ENCODE data around the gene SND1.
"Not testable (repeated sequence)": the region's sequence is repeated elsewhere in the genome, so short reads cannot be mapped to it uniquely, and the experiment has no call there.

Gene SND1

DNA sequence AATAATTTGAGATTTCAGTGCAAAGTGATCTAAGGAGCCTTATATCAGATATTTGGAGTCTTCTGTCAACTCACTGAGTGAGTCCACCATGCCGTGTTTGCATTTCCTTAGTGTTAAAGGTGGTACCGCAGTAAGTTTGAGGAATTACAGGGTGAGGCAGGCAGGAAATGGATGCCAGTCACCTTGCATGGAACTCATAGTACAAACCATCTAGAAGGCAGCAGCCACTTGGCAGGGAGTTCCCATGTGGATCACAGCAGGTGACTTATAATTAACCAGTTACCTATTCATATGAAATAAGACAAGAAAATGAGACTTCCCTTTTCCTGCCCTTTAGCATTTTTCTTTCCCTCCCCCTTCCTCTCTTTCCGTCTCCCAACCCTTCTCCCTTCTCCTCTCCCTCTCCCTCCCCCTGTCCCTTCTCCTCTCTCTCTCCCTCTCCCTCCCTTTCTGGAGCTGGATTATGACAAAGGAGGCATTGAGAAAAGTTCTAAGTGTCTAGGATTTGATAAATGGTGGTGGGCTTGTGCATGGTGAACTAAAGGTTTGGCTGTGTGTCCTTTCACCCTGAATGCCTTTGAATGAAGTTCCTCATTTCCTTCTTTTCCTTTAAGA, 285.2 kb downstream of the SND1 start:
- DNase-seq (ENCODE audit: low spot score) = no peak

DNA sequence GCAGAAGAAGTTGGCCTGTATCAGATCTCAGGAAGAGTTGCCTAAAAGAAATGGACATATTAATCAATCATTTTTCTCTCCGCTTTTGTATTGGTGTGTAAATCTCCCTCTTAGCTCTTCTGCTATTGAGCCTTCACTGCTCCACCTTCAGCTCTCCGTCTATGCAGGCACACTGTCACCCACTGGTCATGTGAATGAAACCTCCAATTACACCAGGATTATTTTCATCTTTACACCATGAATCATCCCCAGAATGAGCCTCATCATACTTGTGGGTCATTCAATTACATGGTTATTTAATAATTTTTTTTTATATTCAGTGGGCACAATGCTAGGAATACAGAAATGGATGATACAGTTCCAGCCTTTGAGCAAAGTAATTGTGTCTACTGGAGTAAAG, 286.6 kb downstream of the SND1 start:
- DNase-seq (ENCODE audit: low spot score) = no peak

DNA sequence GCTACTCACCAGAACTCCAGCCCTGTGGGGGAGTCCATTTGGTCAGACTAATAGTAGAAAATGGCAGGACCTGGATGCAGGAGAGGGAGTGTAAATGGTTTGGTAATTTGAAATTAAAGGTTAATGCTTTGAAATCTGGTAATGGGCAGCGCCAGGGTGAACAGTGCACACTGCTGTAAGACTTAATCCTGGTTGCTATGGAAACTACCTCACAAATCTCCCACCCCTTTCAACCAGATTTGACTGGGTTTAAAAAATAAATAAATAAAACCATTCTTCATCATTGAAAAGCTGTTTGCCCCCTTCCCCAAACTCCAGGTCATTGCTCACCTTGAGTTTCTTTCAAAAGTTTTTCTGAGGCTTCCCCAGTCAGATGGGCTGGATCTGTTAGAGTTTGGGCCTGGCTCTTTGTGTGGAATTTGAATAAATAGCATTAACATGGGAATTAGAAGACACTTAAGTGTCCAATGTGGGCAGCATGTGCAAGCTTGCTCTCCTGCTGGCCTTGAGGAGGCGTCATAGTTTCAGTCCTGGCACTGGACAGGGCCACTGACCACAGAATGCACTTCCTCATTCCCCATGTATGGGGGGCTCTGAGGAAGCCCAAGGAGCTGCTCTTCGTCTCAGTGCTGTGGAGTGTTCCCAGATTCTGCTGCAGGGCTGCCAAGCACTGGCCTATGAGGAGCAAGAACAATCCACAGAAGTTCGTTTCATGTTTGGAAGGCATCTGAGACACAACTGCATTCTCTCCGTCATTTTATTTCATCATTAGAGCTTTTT, 288.6 kb downstream of the SND1 start:
- DNase-seq (ENCODE audit: low spot score) = no peak

GRCh38 chr7:127941476-127942210, 289.6 kb downstream of the SND1 start:
- no peak for DNase-seq (ENCODE audit: low spot score)

DNA sequence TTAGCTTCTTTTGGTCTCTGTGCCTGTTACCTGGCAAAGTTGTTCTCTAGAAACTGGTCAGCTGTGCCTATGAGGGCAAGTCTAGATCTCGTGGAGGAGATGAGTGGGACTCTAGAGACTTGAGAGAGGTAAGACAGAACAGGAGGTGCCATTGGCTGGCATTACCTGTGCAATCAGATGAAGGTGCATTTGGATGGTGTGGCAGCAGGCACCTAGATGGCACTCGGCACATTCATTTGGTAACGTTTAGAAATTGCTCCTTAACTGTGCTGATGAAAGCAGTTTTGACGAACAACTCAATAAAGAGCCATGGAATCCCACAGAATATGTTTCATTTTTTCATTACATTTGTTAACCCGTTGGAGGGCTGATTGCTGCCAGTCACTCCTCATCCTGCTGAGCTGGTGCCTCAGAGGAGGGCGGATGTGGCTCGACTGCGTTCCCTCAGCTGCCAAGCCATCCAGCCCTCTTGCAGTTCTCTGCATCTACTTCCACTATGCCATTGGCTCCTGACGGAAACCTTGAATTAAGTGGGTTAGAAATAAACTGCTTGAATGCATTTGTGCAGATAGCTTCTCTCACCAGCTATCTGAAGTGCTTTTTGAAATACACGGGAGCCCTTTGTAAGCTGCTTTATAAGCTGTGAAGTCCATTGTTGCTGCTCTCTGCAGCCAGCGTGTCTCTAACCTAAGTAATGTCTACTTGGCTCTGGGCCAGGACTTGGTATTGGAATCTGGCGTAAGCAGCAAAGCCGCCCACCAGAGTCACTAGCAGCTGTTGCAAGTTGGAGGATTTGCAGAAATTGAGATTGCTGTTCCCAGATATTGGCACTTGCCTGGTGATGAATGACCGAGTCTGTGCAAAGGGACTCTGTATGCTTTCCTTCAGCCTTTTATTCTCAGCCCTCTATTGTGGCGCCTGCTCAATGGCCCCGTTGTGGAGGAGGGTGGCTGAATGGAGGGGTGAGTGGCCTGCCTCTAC, 291.8 kb downstream of the SND1 start:
- DNase-seq (ENCODE audit: low spot score) = peak; percentile 96

DNA sequence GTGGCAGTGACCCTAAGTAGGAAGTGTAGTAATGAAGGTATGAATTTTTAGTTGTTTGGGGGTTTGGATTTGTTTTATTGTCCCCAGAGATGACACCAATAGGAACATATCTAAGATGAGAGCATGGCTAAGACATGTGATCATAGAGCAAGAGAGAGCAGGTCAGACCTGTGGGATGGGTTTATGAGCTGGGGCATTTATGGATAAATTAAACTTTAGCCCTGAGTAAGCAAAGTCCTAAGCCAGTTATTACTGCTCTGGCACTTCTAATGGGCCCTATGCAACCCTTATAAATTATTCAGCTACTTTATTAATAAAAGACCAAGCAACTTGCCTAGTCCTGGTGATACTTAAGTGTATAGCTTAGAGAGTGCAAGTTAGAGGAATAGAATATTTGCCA, 294.1 kb downstream of the SND1 start:
- no peak for DNase-seq (ENCODE audit: low spot score)

DNA sequence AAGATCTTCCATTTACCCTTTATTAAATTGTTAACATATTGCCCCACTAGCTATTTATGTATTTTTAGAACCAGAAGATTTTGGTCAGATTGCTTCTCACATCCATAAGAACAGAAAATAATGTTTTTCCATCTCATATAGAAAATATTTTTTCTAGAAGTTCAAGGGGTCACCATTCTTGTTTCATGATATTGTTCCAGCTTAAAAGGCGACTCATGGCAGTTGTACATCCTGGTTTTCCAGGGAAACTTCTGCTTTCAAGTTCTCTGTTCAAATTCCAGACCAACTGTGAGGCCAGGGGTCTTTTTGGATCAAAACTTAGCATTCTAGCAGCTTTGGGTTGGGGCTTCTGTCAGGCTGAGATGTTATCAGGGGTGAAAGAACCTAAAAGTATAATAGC, 294.9 kb downstream of the SND1 start:
- no peak for DNase-seq (ENCODE audit: low spot score)

GRCh38 chr7:127948312-127948711, 296.3 kb downstream of the SND1 start:
- no peak for DNase-seq (ENCODE audit: low spot score)

DNA sequence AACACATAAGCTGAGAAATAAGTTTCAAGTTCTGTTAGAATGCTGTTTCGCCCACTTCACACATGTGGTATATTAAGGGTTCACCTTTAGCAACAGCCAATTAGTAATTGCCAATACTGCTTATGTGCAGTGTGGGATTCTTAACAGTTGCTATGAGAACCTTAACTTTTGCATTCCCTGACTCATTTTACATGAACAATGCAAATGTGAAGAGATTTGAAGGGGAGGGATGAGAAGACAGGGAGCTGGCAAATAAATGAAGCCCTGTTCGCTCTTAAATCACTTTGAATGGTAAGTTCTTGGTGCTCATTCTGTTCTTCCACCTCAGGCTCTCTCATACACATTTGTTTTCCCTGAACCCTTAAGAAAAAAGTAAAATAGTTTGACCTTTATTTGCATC, 296.9 kb downstream of the SND1 start:
- no peak for DNase-seq (ENCODE audit: low spot score)

- DNase-seq (ENCODE audit: low spot score) = no peak
Observed at GRCh38 chr7:127949769-127950222, 297.8 kb downstream of the SND1 start.

GRCh38 chr7:127950233-127950935, 298.4 kb downstream of the SND1 start:
- no peak for DNase-seq (ENCODE audit: low spot score)

GRCh38 chr7:127953423-127954356, 301.7 kb downstream of the SND1 start:
- DNase-seq (ENCODE audit: low spot score) = no peak

GRCh38 chr7:127954357-127954748, 302.4 kb downstream of the SND1 start:
- DNase-seq (ENCODE audit: low spot score) = no peak

DNA sequence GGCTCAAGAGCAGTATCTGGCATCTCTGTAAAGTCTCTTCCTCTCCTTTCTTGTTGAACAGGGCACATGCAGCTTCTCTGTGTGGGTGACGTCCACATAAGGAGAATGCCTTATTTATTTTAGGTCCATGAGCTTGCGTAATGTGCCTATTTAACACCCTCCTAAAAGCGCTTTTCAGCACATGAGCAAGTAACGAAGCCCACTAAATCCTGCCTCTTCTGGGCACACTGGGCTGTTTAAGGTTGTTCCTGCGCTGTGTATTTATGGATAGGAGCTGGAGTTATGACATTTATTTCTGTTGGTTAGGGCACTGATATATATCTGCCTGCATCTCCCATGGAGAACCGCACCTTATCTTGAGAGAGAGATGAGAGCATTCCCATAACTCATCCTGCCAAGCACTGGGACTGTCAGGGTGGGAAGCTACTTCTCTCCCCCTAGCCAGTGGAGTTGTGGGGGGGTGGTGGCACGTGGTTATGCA, 303.1 kb downstream of the SND1 start:
- no peak for DNase-seq (ENCODE audit: low spot score)

GRCh38 chr7:127957886-127958285, 305.9 kb downstream of the SND1 start:
- no peak for DNase-seq (ENCODE audit: low spot score)

- no peak for DNase-seq (ENCODE audit: low spot score)
Observed at GRCh38 chr7:127959770-127960169, 307.8 kb downstream of the SND1 start.

DNA sequence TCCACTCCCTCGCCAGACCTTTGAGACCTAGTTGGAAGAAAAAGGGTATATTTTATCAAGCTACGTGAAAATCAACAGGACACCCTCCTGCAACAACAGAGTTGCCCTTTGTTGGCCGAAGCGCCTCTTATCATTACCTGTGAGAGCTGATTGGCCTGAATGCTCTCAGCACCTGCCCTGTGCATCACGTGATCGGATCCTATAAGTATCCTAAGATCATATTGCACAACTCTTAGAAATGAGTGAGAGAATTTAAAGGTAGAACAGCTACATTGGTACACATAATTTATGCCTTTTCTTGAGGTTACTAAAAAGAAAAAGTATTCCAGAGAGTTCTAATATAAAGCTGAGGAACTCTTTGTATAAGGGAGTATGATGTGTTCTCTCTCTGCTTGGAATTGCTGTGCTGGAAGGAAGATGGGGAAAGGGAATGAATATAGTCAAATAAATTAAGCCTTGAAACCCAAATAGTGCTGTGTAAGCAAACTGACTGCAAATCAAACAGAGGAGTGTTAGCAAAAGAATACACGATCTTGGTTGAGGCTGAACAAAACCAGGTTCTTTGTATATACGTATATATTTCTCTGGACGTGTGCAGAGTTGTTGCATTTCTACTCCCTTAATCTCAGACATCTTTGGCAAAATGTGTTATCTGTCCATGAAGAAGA, 309.9 kb downstream of the SND1 start:
- no peak for DNase-seq (ENCODE audit: low spot score)

- DNase-seq (ENCODE audit: low spot score) = no peak
Observed at GRCh38 chr7:127962589-127963361, 310.8 kb downstream of the SND1 start.

- not testable (repeated sequence) for DNase-seq (ENCODE audit: low spot score)
Observed at GRCh38 chr7:127963850-127964249, 311.9 kb downstream of the SND1 start.

All from globus pallidus (tissue), 1 donor.